Body of pancreas (tissue), 4 donors: ENCODE results near the gene VMP1.

Experiments used
- POLR2A ChIP-seq, 3 donors: fragments of 450-650 bp; IDR thresholded peaks; one replicate each; pipeline ENCODE4 v1.6.1; 2016; ENCODE audit warnings: antibody characterized with exemption in 3 of 3, mild to moderate bottlenecking in 2 of 3
- TF ChIP-seq, protein P1 (sequence below), 7 experiments: fragments of 450-650 bp in 4 of 7; fragments of 200-600 bp in 3 of 7; sonication (generic) in 3 of 7; IDR thresholded peaks; one replicate each; pipeline ENCODE4 v1.5.1; 2016 to 2019; ENCODE audit warnings: antibody characterized with exemption in 7 of 7

DNA sequence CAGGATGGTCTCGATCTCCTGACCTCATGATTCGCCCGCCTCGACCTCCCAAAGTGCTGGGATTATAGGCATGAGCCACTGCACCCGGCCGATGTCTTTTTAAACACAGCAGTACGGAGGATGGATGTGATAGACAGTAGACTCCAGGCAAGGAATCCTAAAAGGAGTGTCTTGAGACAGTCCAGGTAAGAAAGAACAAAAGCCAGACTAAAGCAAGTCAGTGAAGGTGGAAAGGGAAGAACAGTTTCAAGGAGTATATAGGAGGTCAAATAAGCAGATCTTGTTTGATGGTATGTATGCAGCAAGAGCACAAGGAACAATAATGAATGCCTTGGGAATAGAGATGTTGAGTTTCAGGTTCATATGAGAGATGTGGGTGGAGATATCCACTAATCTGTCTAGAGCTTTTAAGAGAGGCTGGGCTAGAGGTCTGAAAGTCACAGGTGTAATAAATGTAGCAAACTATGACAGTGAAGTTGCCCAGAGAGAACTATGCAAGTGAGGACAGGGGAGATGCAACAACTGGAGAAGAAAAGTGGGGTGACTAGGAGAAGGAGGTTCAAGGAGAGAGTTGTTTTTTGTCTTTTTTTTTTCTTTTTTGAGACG, 180.8 kb downstream of the VMP1 start:
- TF ChIP-seq, protein P1, sequence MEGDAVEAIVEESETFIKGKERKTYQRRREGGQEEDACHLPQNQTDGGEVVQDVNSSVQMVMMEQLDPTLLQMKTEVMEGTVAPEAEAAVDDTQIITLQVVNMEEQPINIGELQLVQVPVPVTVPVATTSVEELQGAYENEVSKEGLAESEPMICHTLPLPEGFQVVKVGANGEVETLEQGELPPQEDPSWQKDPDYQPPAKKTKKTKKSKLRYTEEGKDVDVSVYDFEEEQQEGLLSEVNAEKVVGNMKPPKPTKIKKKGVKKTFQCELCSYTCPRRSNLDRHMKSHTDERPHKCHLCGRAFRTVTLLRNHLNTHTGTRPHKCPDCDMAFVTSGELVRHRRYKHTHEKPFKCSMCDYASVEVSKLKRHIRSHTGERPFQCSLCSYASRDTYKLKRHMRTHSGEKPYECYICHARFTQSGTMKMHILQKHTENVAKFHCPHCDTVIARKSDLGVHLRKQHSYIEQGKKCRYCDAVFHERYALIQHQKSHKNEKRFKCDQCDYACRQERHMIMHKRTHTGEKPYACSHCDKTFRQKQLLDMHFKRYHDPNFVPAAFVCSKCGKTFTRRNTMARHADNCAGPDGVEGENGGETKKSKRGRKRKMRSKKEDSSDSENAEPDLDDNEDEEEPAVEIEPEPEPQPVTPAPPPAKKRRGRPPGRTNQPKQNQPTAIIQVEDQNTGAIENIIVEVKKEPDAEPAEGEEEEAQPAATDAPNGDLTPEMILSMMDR (IDR thresholded peaks at IDR 0.05) = no peak
- TF ChIP-seq POLR2A (IDR thresholded peaks at IDR 0.05) = no peak
